PFSK-1 (cell line): ENCODE results near the gene PAX8.

Source experiments
- FOXP2 ChIP-seq: optimal IDR thresholded peaks from 2 replicates; pipeline ENCODE3; 2011; ENCODE audit warnings: borderline replicate concordance, control low read depth, inconsistent platforms; ENCODE audit not compliant: insufficient read depth; ENCODE audit errors: extremely low read length, extremely low read depth
- POLR2AphosphoS5 ChIP-seq: IDR thresholded peaks from 2 replicates; pipeline ENCODE4 v1.6.1; 2012; ENCODE audit warnings: low read depth, mild to moderate bottlenecking, control low read depth, low read length, moderate library complexity
- SIN3A ChIP-seq: IDR thresholded peaks from 2 replicates; pipeline ENCODE4 v1.6.1; 2012; ENCODE audit warnings: mild to moderate bottlenecking, low read length, moderate library complexity, borderline replicate concordance; ENCODE audit not compliant: insufficient read depth
- TAF1 ChIP-seq: IDR thresholded peaks from 2 replicates; pipeline ENCODE4 v1.6.1; 2012; ENCODE audit warnings: low read length, control low read depth, borderline replicate concordance; ENCODE audit not compliant: insufficient read depth

DNA sequence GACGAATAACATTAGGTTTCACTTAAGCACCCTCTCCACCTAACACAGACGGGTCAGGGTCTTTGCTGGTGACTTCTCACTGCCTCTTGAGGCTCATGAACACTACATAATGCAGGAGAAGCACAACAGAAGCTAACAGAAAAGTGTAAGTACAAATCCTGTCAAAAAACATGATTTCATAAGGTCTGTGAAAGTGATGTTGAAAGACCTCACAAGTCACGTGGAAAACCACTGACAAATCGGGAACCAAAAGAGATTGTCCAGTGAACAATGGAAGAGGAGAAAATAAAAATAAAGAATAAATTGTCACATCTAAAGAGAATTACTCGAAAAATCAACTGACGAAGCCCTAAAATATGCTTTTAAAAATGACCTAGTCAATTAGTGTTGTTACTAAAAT, 91.0 kb downstream of the PAX8 start:
- TF ChIP-seq TAF1 (no peak), FOXP2 (no peak), SIN3A (no peak), POLR2AphosphoS5 (no peak)
